Nephron (organoid): Measurements from ENCODE around the gene LRRC34.
A peak's percentile ranks its signal among the peaks of the same experiment; 100 is the strongest.

Experiments
- H3K27ac Mint-ChIP-seq, 3 experiments: 2 replicates each; pipeline ENCODE4 v1.8.0; 2020; ENCODE audit warnings: mixed read lengths in 3 of 3, mild to moderate bottlenecking in 2 of 3, moderate library complexity in 1 of 3
- H3K27me3 Mint-ChIP-seq: 2 replicates; pipeline ENCODE4 v1.8.0; 2021; ENCODE audit warnings: low read depth, mild to moderate bottlenecking, moderate library complexity, mixed read lengths
- H3K36me3 Mint-ChIP-seq: 2 replicates; pipeline ENCODE4 v1.8.0; 2020; ENCODE audit warnings: low read depth, mixed read lengths
- H3K4me1 Mint-ChIP-seq: 2 replicates; pipeline ENCODE4 v1.8.0; 2020; ENCODE audit warnings: mixed read lengths
- H3K4me3 Mint-ChIP-seq, 3 experiments: 2 replicates each; pipeline ENCODE4 v1.8.0; 2020; ENCODE audit warnings: mild to moderate bottlenecking in 3 of 3, mixed read lengths in 3 of 3, moderate library complexity in 2 of 3
- H3K9me3 Mint-ChIP-seq: 2 replicates; pipeline ENCODE4 v1.8.0; 2020; ENCODE audit warnings: mixed read lengths
- TF ChIP-seq, protein P1 (sequence below), 3 experiments: fragments of 200-600 bp; sonication (generic); IDR thresholded peaks; one replicate each; pipeline ENCODE4 v1.5.0; 2021; ENCODE audit warnings: antibody characterized with exemption in 3 of 3; ENCODE audit not compliant: unreplicated experiment in 3 of 3

LRRC34 gene

DNA sequence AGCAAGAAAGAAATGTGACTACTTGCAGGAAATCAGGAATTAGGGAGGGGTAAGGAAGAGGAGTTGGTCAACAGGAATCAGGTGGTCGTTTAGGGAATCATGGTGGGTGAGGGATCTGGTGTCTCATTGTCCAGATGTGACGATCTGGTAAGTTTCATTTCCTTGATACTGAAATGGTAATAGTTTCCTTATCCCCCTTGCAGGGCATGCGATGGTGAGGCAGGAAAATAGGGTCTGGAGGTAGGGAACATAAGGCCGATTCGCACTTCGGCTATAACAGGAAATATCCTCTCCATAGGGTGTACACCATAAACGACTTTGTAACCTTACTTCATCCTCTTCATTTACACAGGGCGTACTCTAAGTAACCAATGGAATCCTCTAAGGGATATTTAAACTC is 574 bp upstream of the LRRC34 start:
- Mint-ChIP-seq H3K4me1 (peaks cover 9% of the 10 kb centered on the region), H3K27me3 (no peaks in the 10 kb centered on the region), H3K27ac (peak overlapping the region; percentile 14 to 64 (median 55)), H3K9me3 (peaks cover 16% of the 10 kb centered on the region), H3K36me3 (no peaks in the 10 kb centered on the region), H3K4me3 (peak overlapping the region; percentile 67 to 94 (median 80))
- TF ChIP-seq, protein P1, sequence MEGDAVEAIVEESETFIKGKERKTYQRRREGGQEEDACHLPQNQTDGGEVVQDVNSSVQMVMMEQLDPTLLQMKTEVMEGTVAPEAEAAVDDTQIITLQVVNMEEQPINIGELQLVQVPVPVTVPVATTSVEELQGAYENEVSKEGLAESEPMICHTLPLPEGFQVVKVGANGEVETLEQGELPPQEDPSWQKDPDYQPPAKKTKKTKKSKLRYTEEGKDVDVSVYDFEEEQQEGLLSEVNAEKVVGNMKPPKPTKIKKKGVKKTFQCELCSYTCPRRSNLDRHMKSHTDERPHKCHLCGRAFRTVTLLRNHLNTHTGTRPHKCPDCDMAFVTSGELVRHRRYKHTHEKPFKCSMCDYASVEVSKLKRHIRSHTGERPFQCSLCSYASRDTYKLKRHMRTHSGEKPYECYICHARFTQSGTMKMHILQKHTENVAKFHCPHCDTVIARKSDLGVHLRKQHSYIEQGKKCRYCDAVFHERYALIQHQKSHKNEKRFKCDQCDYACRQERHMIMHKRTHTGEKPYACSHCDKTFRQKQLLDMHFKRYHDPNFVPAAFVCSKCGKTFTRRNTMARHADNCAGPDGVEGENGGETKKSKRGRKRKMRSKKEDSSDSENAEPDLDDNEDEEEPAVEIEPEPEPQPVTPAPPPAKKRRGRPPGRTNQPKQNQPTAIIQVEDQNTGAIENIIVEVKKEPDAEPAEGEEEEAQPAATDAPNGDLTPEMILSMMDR (IDR thresholded peaks at IDR 0.05; ENCODE audit: unreplicated experiment in 3 of 3) = no peak

DNA sequence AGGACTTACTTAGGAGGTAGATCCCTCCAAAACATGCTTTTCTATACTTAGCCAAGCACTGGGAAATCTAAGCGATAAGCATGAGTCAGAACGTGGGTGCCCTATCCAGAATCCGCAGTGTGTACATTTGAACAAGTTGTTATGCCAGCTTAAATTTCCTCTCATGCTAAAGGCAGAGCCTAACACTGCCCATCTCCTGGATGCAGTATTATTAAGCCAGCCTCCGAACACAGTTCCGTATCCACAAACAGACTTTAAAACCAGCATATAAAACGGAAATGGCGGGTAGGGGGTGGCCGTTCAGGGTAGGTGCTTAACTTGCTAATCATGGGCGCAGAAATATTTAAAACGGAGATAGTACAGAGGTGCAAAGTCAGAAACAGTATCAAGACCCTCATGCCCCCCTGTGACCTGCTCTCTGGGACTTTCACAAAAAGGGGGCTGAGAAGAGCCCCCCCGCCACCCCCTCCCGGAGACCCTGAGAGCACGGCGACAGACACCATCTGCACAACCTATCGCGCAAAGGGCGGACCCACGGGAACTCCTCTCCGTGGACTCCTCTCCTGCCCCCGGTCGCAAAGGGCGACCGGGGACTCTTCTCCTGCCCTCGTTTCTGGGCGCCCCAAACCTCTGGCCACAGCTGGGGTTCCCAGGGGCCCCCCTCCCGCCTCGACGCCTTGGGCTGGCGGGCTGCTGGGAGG is 923 bp downstream of the LRRC34 start:
- Mint-ChIP-seq H3K27ac (peak overlapping the region; percentile 78 to 90 (median 85)), H3K27me3 (no peaks in the 10 kb centered on the region), H3K9me3 (peaks cover 16% of the 10 kb centered on the region), H3K4me3 (peak overlapping the region; percentile 80 to 94 (median 90)), H3K4me1 (peaks cover 9% of the 10 kb centered on the region), H3K36me3 (no peaks in the 10 kb centered on the region)
- TF ChIP-seq, protein P1 (IDR thresholded peaks at IDR 0.05; ENCODE audit: unreplicated experiment in 3 of 3) = no peak

DNA sequence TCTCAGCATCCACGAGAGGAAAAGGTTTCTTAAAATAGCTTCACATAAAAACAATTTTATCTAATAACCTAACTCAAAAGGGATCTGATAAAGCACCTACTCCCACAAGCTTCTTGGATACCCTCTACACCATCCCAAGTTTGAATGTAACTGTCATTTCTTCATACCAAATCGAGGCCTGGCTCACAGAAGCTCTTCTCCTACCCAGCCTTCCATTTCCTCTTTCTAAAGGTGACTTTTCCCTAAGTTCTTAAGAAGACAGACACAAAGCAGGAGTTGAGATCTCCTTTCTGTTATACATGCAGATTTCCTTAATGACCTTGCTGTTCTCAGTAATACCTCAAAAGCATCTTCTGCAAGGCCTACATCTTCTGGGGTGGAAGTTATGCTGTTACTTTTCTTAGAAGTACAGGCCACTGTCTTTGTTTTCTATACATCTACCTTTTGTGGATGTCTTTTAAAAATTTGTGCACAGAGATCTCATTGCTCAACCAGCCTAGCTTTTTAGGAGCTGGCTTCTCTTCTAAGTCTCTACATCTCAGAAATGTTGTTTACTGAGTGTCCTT is 3.4 kb downstream of the LRRC34 start:
- no peak overlapping the region for H3K4me3 Mint-ChIP-seq
- H3K36me3 Mint-ChIP-seq = no peaks in the 10 kb centered on the region
- H3K27me3 Mint-ChIP-seq = no peaks in the 10 kb centered on the region
- peaks cover 9% of the 10 kb centered on the region for H3K4me1 Mint-ChIP-seq
- peaks cover 5% of the 10 kb centered on the region for H3K9me3 Mint-ChIP-seq
- H3K27ac Mint-ChIP-seq = no peak overlapping the region
- TF ChIP-seq, protein P1 (IDR thresholded peaks at IDR 0.05; ENCODE audit: unreplicated experiment in 3 of 3) = no peak

DNA sequence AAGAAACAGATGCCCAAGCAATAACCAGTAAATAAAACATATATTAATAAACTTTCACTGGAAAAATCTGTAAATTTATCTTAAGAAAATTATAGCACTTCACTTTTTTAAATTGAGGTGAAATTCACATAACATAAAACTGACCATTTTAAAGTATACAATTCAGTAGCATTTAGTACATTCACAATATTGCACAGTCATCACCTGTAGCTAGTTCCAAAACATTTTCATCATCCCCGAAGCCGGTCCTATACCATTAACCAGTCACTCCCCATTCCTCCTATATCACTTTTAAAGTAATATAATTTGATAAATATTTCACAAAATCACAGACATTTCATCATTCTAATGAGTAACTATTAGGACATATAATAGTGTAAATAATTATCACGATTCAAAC is 8.0 kb downstream of the LRRC34 start:
- Mint-ChIP-seq H3K36me3 (peaks cover 8% of the 10 kb centered on the region), H3K9me3 (no peaks in the 10 kb centered on the region), H3K27me3 (no peaks in the 10 kb centered on the region), H3K4me1 (no peaks in the 10 kb centered on the region), H3K27ac (no peak overlapping the region), H3K4me3 (no peak overlapping the region)
- TF ChIP-seq, protein P1 (IDR thresholded peaks at IDR 0.05; ENCODE audit: unreplicated experiment in 3 of 3) = no peak

DNA sequence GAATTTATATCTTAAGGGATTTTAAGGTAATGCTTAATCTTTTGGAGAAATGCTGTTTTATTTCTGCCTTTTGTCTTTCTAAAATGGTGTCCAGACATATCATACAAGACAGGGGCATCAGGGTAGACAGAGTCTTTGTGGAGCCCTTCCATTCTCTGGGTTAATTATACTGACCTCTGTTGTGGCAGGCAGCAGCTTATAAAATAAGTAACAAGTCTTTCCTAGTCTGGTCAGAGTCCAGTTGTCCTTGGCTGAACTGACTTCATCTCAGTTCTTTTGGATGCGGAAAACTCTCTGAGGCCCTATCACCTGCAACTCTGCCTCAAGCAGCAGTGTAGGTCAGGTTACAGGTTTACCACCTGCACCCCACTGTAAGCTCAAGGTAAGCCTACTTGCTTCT is 20.3 kb downstream of the LRRC34 start:
- H3K4me1 Mint-ChIP-seq = no peaks in the 10 kb centered on the region
- H3K27ac Mint-ChIP-seq = peak overlapping the region in 1 of 3 experiments; percentile 7
- TF ChIP-seq, protein P1 (IDR thresholded peaks at IDR 0.05; ENCODE audit: unreplicated experiment in 3 of 3) = no peak

More for the DNA sequence above, 20.3 kb downstream of the LRRC34 start:
- peaks cover 16% of the 10 kb centered on the region for H3K36me3 Mint-ChIP-seq
- H3K27me3 Mint-ChIP-seq = no peaks in the 10 kb centered on the region
- no peak overlapping the region for H3K4me3 Mint-ChIP-seq
- no peaks in the 10 kb centered on the region for H3K9me3 Mint-ChIP-seq
